GM23338 (cell line): ENCODE measurements around the gene ZBTB46. TPM values are rescaled to one million over a fixed set of nuclear protein-coding genes. Genes with fewer than 3 reads are reported as not detected.
A peak's percentile ranks its signal among the peaks of the same experiment; 100 is the strongest.

Experiments
- ATAC-seq: fragments of 200-7000 bp; cut with Tn5 transposase; 3 replicates; pipeline ENCODE4 v1.9.1; 2020
- DNase-seq: peaks from one replicate; pipeline ENCODE4 v3.0.0-alpha.2; 2015; ENCODE audit warnings: low spot score
- H2AFZ ChIP-seq: fragments of 200-600 bp; sonication (generic); 2 replicates; pipeline ENCODE4 v1.8.0; 2016; ENCODE audit warnings: antibody characterized with exemption, mild to moderate bottlenecking, moderate library complexity
- H3F3A ChIP-seq: fragments of 200-600 bp; sonication (generic); replicated peaks from 2 replicates; pipeline ENCODE4 v1.8.0; 2017; ENCODE audit warnings: antibody characterized with exemption, mixed run types, low read depth
- H3K27ac ChIP-seq: fragments of 200-600 bp; sonication (generic); 2 replicates; pipeline ENCODE4 v1.6.1; 2016; ENCODE audit warnings: low read depth
- H3K27me3 ChIP-seq: fragments of 200-600 bp; sonication (generic); 2 replicates; pipeline ENCODE4 v1.8.0; 2016; ENCODE audit warnings: mild to moderate bottlenecking, mixed run types, moderate library complexity; ENCODE audit not compliant: insufficient read depth
- H3K36me3 ChIP-seq: fragments of 200-600 bp; sonication (generic); 2 replicates; pipeline ENCODE4 v1.8.0; 2016; ENCODE audit warnings: mild to moderate bottlenecking; ENCODE audit not compliant: insufficient read depth
- H3K4me1 ChIP-seq: fragments of 200-600 bp; sonication (generic); 2 replicates; pipeline ENCODE4 v1.8.0; 2016; ENCODE audit warnings: mild to moderate bottlenecking, moderate library complexity; ENCODE audit not compliant: insufficient read depth
- H3K4me2 ChIP-seq: fragments of 200-600 bp; sonication (generic); 2 replicates; pipeline ENCODE4 v1.7.1; 2017; ENCODE audit warnings: mixed run types
- H3K4me3 ChIP-seq: fragments of 200-600 bp; sonication (generic); 2 replicates; pipeline ENCODE4 v1.6.1; 2016; ENCODE audit warnings: mixed run types
- H3K79me2 ChIP-seq: fragments of 200-600 bp; sonication (generic); replicated peaks from 2 replicates; pipeline ENCODE4 v1.8.0; 2017; ENCODE audit warnings: mild to moderate bottlenecking; ENCODE audit not compliant: insufficient read depth
- H3K9me2 ChIP-seq: fragments of 200-600 bp; sonication (generic); 2 replicates; pipeline ENCODE4 v1.8.0; 2017; ENCODE audit not compliant: insufficient read depth
- H4K20me1 ChIP-seq: fragments of 200-600 bp; sonication (generic); replicated peaks from 2 replicates; pipeline ENCODE4 v1.8.0; 2017; ENCODE audit warnings: mild to moderate bottlenecking; ENCODE audit not compliant: insufficient read depth
- H3K27ac Mint-ChIP-seq: 2 replicates; pipeline ENCODE4 v1.8.0; 2020; ENCODE audit warnings: inconsistent platforms, mild to moderate bottlenecking, moderate library complexity, mixed read lengths
- H3K27me3 Mint-ChIP-seq: 3 replicates; pipeline ENCODE4 v1.8.0; 2022; ENCODE audit warnings: low read depth, mild to moderate bottlenecking, moderate library complexity, mixed read lengths, inconsistent platforms; ENCODE audit not compliant: insufficient read depth, poor library complexity
- H3K36me3 Mint-ChIP-seq: 3 replicates; pipeline ENCODE4 v1.8.0; 2021; ENCODE audit warnings: low read depth, mild to moderate bottlenecking, inconsistent platforms, moderate library complexity, mixed read lengths
- H3K4me1 Mint-ChIP-seq: 3 replicates; pipeline ENCODE4 v1.8.0; 2020; ENCODE audit warnings: mild to moderate bottlenecking, inconsistent platforms, mixed read lengths
- H3K4me3 Mint-ChIP-seq: 3 replicates; pipeline ENCODE4 v1.8.0; 2021; ENCODE audit warnings: moderate library complexity, mild to moderate bottlenecking, inconsistent platforms, mixed read lengths
- H3K9me3 Mint-ChIP-seq: 3 replicates; pipeline ENCODE4 v1.8.0; 2020; ENCODE audit warnings: moderate library complexity, mild to moderate bottlenecking, inconsistent platforms, mixed read lengths
- JUNB ChIP-seq: IDR thresholded peaks from one replicate; pipeline ENCODE4 v1.6.1; 2016; ENCODE audit warnings: antibody characterized with exemption; ENCODE audit not compliant: unreplicated experiment
- POLR2AphosphoS5 ChIP-seq: IDR thresholded peaks from 2 replicates; pipeline ENCODE4 v1.6.1; 2016; ENCODE audit warnings: antibody characterized with exemption, low read depth
- ZNF114 ChIP-seq: fragments of 250-450 bp; sonication (Bioruptor Pico); IDR thresholded peaks from 2 replicates; pipeline ENCODE4 v1.5.0; 2020; ENCODE audit warnings: mild to moderate bottlenecking, moderate library complexity
- ZNF331 ChIP-seq: fragments of 250-450 bp; sonication (Bioruptor Pico); IDR thresholded peaks from 2 replicates; pipeline ENCODE4 v1.5.0; 2020; ENCODE audit warnings: low read depth, mild to moderate bottlenecking, moderate library complexity
- polyA plus RNA-seq: library from polyadenylated mRNA; unstranded; fragments of >200 nt; fragmentation: Nextera tagmentation; extraction: Ambion mirVana; gene quantifications from 2 replicates; pipeline ENCODE4 v1.2.1, GENCODE V29; 2016
- total RNA-seq: library from RNA; depleted of rRNA; stranded (reverse); fragments of >200 nt; shearing (Covaris generic); gene quantifications from 2 replicates; pipeline ENCODE4 v1.2.3, GENCODE V29; 2014
- TF ChIP-seq, protein P1 (sequence below): fragments of 250-450 bp; sonication (Bioruptor Pico); IDR thresholded peaks from 2 replicates; pipeline ENCODE4 v1.5.0; 2020; ENCODE audit warnings: mild to moderate bottlenecking, moderate library complexity
- TF ChIP-seq, protein P2 (sequence below), 2 experiments: fragments of 200-600 bp in 1 of 2; sonication (generic) in 1 of 2; conservative IDR thresholded peaks; 2 replicates each; pipeline versions ENCODE4 v1.5.1 to v1.6.1; 2016 to 2017; ENCODE audit warnings: antibody characterized with exemption in 2 of 2, low read depth in 2 of 2, mild to moderate bottlenecking in 2 of 2, moderate library complexity in 1 of 2
- TF ChIP-seq, protein P3 (sequence below): IDR thresholded peaks from 2 replicates; pipeline ENCODE4 v1.6.1; 2016; ENCODE audit warnings: antibody characterized with exemption
- TF ChIP-seq, protein P4 (sequence below): IDR thresholded peaks from one replicate; pipeline ENCODE4 v1.6.1; 2018; ENCODE audit warnings: antibody characterized with exemption; ENCODE audit not compliant: unreplicated experiment

The ZBTB46 gene
- total and polyA plus RNA-seq, 2 experiments from 2014 or later, result 3.2 to 26.9 TPM

DNA sequence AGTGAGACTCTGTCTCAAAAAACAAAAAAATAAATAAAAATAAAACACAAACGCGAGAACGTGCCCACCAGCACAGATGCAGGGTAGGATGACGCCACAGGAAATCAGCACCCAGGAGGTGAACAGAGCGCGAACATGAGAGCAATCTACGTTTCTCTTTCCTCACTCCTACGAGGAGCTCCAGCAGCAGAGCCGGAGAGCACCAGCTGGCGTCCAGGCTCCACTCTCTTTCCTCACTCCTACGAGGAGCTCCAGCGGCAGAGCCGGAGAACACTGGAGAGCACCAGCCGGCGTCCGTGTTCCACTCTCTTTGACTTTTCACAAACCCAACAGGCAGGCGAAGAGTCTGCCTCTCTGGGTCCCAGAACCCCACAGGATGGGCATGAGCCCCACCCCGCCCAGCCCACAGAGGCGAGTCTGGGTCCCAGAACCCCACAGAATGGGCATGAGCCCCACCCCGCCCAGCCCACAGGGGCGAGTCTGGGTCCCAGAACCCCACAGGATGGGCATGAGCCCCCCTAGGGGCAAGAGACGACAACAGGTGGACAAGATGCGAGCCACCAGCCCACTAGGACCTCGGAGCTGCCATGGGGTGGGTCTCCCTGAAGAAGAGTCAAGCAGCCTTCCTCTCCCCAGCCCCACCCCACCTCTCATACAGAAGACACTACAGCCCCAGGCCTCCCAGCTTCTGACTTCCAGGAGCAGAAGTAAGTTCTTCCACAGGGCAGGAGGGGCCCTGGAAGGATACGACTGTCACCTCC is 20.2 kb downstream of the ZBTB46 start:
- DNase-seq (no peak), ATAC-seq (peak; percentile 28; the same call in 2 of the 3 replicates)
- Mint-ChIP-seq H3K4me3 (no peak overlapping the region), H3K4me1 (peaks cover 7% of the 10 kb centered on the region; the same call in 2 of the 3 replicates), H3K27me3 (peaks cover 15% of the 10 kb centered on the region), H3K9me3 (peaks cover 8% of the 10 kb centered on the region), H3K27ac (peak overlapping the region; percentile 67; the same call in 1 of the 2 replicates), H3K36me3 (peaks cover 11% of the 10 kb centered on the region; the same call in 2 of the 3 replicates)
- Histone ChIP-seq H3K9me2 (no peaks in the 10 kb centered on the region), H4K20me1 (peaks cover 4% of the 10 kb centered on the region; the same call in 1 of the 2 replicates), H3K27ac (0 out of 2 replicates have a peak overlapping the region, but pooled peaks have one; percentile 26), H3K79me2 (peaks cover 56% of the 10 kb centered on the region), H2AFZ (no peak overlapping the region), H3K4me1 (no peaks in the 10 kb centered on the region), H3K4me2 (no peak overlapping the region), H3F3A (0 out of 2 replicates have a peak, but pooled peaks cover 5% of the 10 kb centered on the region), H3K27me3 (no peaks in the 10 kb centered on the region), H3K36me3 (no peaks in the 10 kb centered on the region), H3K4me3 (no peak overlapping the region)
- TF ChIP-seq, protein P1, sequence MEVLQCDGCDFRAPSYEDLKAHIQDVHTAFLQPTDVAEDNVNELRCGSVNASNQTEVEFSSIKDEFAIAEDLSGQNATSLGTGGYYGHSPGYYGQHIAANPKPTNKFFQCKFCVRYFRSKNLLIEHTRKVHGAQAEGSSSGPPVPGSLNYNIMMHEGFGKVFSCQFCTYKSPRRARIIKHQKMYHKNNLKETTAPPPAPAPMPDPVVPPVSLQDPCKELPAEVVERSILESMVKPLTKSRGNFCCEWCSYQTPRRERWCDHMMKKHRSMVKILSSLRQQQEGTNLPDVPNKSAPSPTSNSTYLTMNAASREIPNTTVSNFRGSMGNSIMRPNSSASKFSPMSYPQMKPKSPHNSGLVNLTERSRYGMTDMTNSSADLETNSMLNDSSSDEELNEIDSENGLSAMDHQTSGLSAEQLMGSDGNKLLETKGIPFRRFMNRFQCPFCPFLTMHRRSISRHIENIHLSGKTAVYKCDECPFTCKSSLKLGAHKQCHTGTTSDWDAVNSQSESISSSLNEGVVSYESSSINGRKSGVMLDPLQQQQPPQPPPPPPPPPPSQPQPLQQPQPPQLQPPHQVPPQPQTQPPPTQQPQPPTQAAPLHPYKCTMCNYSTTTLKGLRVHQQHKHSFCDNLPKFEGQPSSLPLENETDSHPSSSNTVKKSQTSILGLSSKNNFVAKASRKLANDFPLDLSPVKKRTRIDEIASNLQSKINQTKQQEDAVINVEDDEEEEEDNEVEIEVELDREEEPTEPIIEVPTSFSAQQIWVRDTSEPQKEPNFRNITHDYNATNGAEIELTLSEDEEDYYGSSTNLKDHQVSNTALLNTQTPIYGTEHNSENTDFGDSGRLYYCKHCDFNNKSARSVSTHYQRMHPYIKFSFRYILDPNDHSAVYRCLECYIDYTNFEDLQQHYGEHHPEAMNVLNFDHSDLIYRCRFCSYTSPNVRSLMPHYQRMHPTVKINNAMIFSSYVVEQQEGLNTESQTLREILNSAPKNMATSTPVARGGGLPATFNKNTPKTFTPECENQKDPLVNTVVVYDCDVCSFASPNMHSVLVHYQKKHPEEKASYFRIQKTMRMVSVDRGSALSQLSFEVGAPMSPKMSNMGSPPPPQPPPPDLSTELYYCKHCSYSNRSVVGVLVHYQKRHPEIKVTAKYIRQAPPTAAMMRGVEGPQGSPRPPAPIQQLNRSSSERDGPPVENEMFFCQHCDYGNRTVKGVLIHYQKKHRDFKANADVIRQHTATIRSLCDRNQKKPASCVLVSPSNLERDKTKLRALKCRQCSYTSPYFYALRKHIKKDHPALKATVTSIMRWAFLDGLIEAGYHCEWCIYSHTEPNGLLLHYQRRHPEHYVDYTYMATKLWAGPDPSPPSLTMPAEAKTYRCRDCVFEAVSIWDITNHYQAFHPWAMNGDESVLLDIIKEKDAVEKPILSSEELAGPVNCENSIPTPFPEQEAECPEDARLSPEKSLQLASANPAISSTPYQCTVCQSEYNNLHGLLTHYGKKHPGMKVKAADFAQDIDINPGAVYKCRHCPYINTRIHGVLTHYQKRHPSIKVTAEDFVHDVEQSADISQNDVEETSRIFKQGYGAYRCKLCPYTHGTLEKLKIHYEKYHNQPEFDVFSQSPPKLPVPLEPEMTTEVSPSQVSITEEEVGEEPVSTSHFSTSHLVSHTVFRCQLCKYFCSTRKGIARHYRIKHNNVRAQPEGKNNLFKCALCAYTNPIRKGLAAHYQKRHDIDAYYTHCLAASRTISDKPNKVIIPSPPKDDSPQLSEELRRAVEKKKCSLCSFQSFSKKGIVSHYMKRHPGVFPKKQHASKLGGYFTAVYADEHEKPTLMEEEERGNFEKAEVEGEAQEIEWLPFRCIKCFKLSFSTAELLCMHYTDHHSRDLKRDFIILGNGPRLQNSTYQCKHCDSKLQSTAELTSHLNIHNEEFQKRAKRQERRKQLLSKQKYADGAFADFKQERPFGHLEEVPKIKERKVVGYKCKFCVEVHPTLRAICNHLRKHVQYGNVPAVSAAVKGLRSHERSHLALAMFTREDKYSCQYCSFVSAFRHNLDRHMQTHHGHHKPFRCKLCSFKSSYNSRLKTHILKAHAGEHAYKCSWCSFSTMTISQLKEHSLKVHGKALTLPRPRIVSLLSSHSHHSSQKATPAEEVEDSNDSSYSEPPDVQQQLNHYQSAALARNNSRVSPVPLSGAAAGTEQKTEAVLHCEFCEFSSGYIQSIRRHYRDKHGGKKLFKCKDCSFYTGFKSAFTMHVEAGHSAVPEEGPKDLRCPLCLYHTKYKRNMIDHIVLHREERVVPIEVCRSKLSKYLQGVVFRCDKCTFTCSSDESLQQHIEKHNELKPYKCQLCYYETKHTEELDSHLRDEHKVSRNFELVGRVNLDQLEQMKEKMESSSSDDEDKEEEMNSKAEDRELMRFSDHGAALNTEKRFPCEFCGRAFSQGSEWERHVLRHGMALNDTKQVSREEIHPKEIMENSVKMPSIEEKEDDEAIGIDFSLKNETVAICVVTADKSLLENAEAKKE (CRISPR knock-in tag), result no peak
- TF ChIP-seq ZNF331 (CRISPR knock-in tag) (no peak), JUNB (no peak), ZNF114 (CRISPR knock-in tag) (no peak), POLR2AphosphoS5 (no peak)
- TF ChIP-seq, protein P2, sequence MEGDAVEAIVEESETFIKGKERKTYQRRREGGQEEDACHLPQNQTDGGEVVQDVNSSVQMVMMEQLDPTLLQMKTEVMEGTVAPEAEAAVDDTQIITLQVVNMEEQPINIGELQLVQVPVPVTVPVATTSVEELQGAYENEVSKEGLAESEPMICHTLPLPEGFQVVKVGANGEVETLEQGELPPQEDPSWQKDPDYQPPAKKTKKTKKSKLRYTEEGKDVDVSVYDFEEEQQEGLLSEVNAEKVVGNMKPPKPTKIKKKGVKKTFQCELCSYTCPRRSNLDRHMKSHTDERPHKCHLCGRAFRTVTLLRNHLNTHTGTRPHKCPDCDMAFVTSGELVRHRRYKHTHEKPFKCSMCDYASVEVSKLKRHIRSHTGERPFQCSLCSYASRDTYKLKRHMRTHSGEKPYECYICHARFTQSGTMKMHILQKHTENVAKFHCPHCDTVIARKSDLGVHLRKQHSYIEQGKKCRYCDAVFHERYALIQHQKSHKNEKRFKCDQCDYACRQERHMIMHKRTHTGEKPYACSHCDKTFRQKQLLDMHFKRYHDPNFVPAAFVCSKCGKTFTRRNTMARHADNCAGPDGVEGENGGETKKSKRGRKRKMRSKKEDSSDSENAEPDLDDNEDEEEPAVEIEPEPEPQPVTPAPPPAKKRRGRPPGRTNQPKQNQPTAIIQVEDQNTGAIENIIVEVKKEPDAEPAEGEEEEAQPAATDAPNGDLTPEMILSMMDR (conservative IDR thresholded peaks at IDR 0.05; ENCODE audit: low read depth in 2 of 2), result no peak
- TF ChIP-seq, protein P3, sequence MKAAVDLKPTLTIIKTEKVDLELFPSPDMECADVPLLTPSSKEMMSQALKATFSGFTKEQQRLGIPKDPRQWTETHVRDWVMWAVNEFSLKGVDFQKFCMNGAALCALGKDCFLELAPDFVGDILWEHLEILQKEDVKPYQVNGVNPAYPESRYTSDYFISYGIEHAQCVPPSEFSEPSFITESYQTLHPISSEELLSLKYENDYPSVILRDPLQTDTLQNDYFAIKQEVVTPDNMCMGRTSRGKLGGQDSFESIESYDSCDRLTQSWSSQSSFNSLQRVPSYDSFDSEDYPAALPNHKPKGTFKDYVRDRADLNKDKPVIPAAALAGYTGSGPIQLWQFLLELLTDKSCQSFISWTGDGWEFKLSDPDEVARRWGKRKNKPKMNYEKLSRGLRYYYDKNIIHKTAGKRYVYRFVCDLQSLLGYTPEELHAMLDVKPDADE, result no peak
- TF ChIP-seq, protein P4, sequence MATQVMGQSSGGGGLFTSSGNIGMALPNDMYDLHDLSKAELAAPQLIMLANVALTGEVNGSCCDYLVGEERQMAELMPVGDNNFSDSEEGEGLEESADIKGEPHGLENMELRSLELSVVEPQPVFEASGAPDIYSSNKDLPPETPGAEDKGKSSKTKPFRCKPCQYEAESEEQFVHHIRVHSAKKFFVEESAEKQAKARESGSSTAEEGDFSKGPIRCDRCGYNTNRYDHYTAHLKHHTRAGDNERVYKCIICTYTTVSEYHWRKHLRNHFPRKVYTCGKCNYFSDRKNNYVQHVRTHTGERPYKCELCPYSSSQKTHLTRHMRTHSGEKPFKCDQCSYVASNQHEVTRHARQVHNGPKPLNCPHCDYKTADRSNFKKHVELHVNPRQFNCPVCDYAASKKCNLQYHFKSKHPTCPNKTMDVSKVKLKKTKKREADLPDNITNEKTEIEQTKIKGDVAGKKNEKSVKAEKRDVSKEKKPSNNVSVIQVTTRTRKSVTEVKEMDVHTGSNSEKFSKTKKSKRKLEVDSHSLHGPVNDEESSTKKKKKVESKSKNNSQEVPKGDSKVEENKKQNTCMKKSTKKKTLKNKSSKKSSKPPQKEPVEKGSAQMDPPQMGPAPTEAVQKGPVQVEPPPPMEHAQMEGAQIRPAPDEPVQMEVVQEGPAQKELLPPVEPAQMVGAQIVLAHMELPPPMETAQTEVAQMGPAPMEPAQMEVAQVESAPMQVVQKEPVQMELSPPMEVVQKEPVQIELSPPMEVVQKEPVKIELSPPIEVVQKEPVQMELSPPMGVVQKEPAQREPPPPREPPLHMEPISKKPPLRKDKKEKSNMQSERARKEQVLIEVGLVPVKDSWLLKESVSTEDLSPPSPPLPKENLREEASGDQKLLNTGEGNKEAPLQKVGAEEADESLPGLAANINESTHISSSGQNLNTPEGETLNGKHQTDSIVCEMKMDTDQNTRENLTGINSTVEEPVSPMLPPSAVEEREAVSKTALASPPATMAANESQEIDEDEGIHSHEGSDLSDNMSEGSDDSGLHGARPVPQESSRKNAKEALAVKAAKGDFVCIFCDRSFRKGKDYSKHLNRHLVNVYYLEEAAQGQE, result no peak
